ENCODE measurements around the gene PIGO.

Gene PIGO

GRCh38 chr9:35116898-35117551 is 20.6 kb upstream of the PIGO start:
- ChIA-PET POLR2A (no interaction called here), CTCF (interaction anchor here (0.5 to 15.9 kb wide), 29 partner anchors 9 to 438 kb away, joined by 3 to 181 read pairs (median 5); partner anchors contain the start of genes PIGO and UNC13B)
- H3K4me3 ChIP-seq (ENCODE audit: low read depth, low read length), result peak overlapping the region; percentile 99
- TF ChIP-seq CTCF (IDR thresholded peaks at IDR 0.05; ENCODE audit: insufficient read depth, low read length, missing control alignments), result peak; percentile 98
- DNase-seq (ENCODE audit: low read depth, low spot score), result peak; percentile 63

- CTCF ChIA-PET, result interaction anchor here (0.8 to 15.9 kb wide), 29 partner anchors 10 to 632 kb away, joined by 3 to 181 read pairs (median 5); partner anchors contain the start of genes PIGO and UNC13B
- TF ChIP-seq CTCF (IDR thresholded peaks at IDR 0.05; ENCODE audit: insufficient read depth, low read length, missing control alignments), result peak; percentile 0
Observed at GRCh38 chr9:35116539-35116897, 20.1 kb upstream of the PIGO start.

GRCh38 chr9:35115680-35116538 is 19.5 kb upstream of the PIGO start, which contains the start of gene ATOSB:
ATOSB (minus strand) TSS chr9:35115862; CDS start chr9:35108274, 7,588 bp downstream.
- no peak for TF ChIP-seq CTCF (IDR thresholded peaks at IDR 0.05; ENCODE audit: insufficient read depth, low read length, missing control alignments)
- peak; percentile 59 for DNase-seq (ENCODE audit: low read depth, low spot score)
- H3K4me3 ChIP-seq (ENCODE audit: low read depth, low read length), result peak within 1 kb of the TSS; percentile 99
- POLR2A ChIA-PET, result interaction anchor here (1.0 kb wide), 1 partner anchor 44 kb away, joined by 3 read pairs; no protein-coding TSS in a partner anchor
- CTCF ChIA-PET, result interaction anchor here (0.6 to 15.9 kb wide), 23 partner anchors 10 to 632 kb away, joined by 3 to 181 read pairs (median 5); partner anchors contain the start of genes PIGO and UNC13B

More at GRCh38 chr9:35116539-35116897, 20.1 kb upstream of the PIGO start:
- no peak for DNase-seq (ENCODE audit: low read depth, low spot score)
- POLR2A ChIA-PET, result no interaction called here
- peak overlapping the region; percentile 99 for H3K4me3 ChIP-seq (ENCODE audit: low read depth, low read length)

GRCh38 chr9:35114840-35115628 is 18.6 kb upstream of the PIGO start:
- TF ChIP-seq CTCF (IDR thresholded peaks at IDR 0.05; ENCODE audit: insufficient read depth, low read length, missing control alignments), result no peak
- CTCF ChIA-PET, result interaction anchor here (0.6 to 15.9 kb wide), 18 partner anchors 8 to 633 kb away, joined by 3 to 181 read pairs (median 4); partner anchors contain the start of genes PIGO, RUSC2 and UNC13B
- POLR2A ChIA-PET, result interaction anchor here (0.7 to 1.7 kb wide), 6 partner anchors 35 to 375 kb away, joined by 3 to 5 read pairs (median 4); partner anchors contain the start of genes FANCG and RUSC2
- no peak for DNase-seq (ENCODE audit: low read depth, low spot score)
- H3K4me3 ChIP-seq (ENCODE audit: low read depth, low read length), result peak overlapping the region; percentile 99

- CTCF ChIA-PET, result interaction anchor here (1.2 to 15.9 kb wide), 11 partner anchors 9 to 440 kb away, joined by 3 to 181 read pairs (median 9); partner anchors contain the start of genes PIGO, RUSC2 and STOML2
- no peak for TF ChIP-seq CTCF (IDR thresholded peaks at IDR 0.05; ENCODE audit: insufficient read depth, low read length, missing control alignments)
- peak; percentile 83 for DNase-seq (ENCODE audit: low read depth, low spot score)
- peak overlapping the region; percentile 99 for H3K4me3 ChIP-seq (ENCODE audit: low read depth, low read length)
- POLR2A ChIA-PET, result interaction anchor here (0.5 to 1.7 kb wide), 8 partner anchors 11 to 375 kb away, joined by 3 to 12 read pairs (median 4); partner anchors contain the start of genes FANCG, RUSC2, STOML2 and UNC13B
Observed at GRCh38 chr9:35114113-35114839, 17.9 kb upstream of the PIGO start.
